ENCODE data around the gene LIN28A.

The LIN28A gene

GRCh38 chr1:26411624-26412074 lies 1.0 kb downstream of the LIN28A start:
- TF ChIP-seq REST (IDR thresholded peaks at IDR 0.05; ENCODE audit: low read depth) (no peak), EP300 (IDR thresholded peaks at IDR 0.05; ENCODE audit: borderline replicate concordance) (no peak), CREB1 (IDR thresholded peaks at IDR 0.05; ENCODE audit: low read depth) (no peak), EGR1 (IDR thresholded peaks at IDR 0.05) (no peak), YY1 (IDR thresholded peaks at IDR 0.05; ENCODE audit: low read depth) (no peak), TAF1 (IDR thresholded peaks at IDR 0.05; ENCODE audit: low read depth) (no peak), RAD21 (IDR thresholded peaks at IDR 0.05; ENCODE audit: low read depth) (no peak), TCF12 (IDR thresholded peaks at IDR 0.05; ENCODE audit: low read depth) (no peak), NFIC (IDR thresholded peaks at IDR 0.05) (no peak), TEAD4 (IDR thresholded peaks at IDR 0.05) (no peak), CEBPB (IDR thresholded peaks at IDR 0.05) (no peak), MAX (IDR thresholded peaks at IDR 0.05) (no peak), ZBTB7A (IDR thresholded peaks at IDR 0.05; ENCODE audit: low read depth) (no peak), FOXM1 (IDR thresholded peaks at IDR 0.05; ENCODE audit: borderline replicate concordance, low read depth) (no peak)

- no peak for TF ChIP-seq RAD21 (IDR thresholded peaks at IDR 0.05; ENCODE audit: low read depth)
- TF ChIP-seq FOXM1 (IDR thresholded peaks at IDR 0.05; ENCODE audit: borderline replicate concordance, low read depth) = no peak
Observed at GRCh38 chr1:26412180-26412840, 1.7 kb downstream of the LIN28A start.

- TF ChIP-seq NFIC (IDR thresholded peaks at IDR 0.05) = no peak
- peak; percentile 54; the same call in 1 of the 2 replicates for TF ChIP-seq REST (IDR thresholded peaks at IDR 0.05; ENCODE audit: low read depth)
Observed at GRCh38 chr1:26413031-26413430, 2.4 kb downstream of the LIN28A start.

- TF ChIP-seq USF1 (IDR thresholded peaks at IDR 0.05) (no peak), TAF1 (IDR thresholded peaks at IDR 0.05; ENCODE audit: low read depth) (no peak), MAX (IDR thresholded peaks at IDR 0.05) (no peak), YY1 (IDR thresholded peaks at IDR 0.05; ENCODE audit: low read depth) (no peak), TCF12 (IDR thresholded peaks at IDR 0.05; ENCODE audit: low read depth) (no peak), RAD21 (IDR thresholded peaks at IDR 0.05; ENCODE audit: low read depth) (peak; percentile 80), CREB1 (IDR thresholded peaks at IDR 0.05; ENCODE audit: low read depth) (no peak), EGR1 (IDR thresholded peaks at IDR 0.05) (no peak)
Observed at GRCh38 chr1:26417111-26417759, 6.6 kb downstream of the LIN28A start.

GRCh38 chr1:26418865-26419349 lies 8.3 kb downstream of the LIN28A start:
- no peak for TF ChIP-seq CEBPB (IDR thresholded peaks at IDR 0.05)
- no peak for TF ChIP-seq EGR1 (IDR thresholded peaks at IDR 0.05)

GRCh38 chr1:26419494-26419893 lies 8.9 kb downstream of the LIN28A start:
- TF ChIP-seq MAX (IDR thresholded peaks at IDR 0.05) (no peak), YY1 (IDR thresholded peaks at IDR 0.05; ENCODE audit: low read depth) (no peak), EP300 (IDR thresholded peaks at IDR 0.05; ENCODE audit: borderline replicate concordance) (no peak)

- TF ChIP-seq TAF1 (IDR thresholded peaks at IDR 0.05; ENCODE audit: low read depth) (no peak), EP300 (IDR thresholded peaks at IDR 0.05; ENCODE audit: borderline replicate concordance) (no peak), EGR1 (IDR thresholded peaks at IDR 0.05) (no peak), MAX (IDR thresholded peaks at IDR 0.05) (no peak), REST (IDR thresholded peaks at IDR 0.05; ENCODE audit: low read depth) (no peak), RAD21 (IDR thresholded peaks at IDR 0.05; ENCODE audit: low read depth) (no peak), CEBPB (IDR thresholded peaks at IDR 0.05) (no peak), USF1 (IDR thresholded peaks at IDR 0.05) (no peak), NFIC (IDR thresholded peaks at IDR 0.05) (no peak), CREB1 (IDR thresholded peaks at IDR 0.05; ENCODE audit: low read depth) (no peak), TCF12 (IDR thresholded peaks at IDR 0.05; ENCODE audit: low read depth) (no peak), ZBTB7A (IDR thresholded peaks at IDR 0.05; ENCODE audit: low read depth) (no peak)
Observed at GRCh38 chr1:26429721-26430120, 19.1 kb downstream of the LIN28A start.
